ENCODE data around the gene ITGB4.
A peak's percentile ranks its signal among the peaks of the same experiment; 100 is the strongest.

Gene ITGB4

DNA sequence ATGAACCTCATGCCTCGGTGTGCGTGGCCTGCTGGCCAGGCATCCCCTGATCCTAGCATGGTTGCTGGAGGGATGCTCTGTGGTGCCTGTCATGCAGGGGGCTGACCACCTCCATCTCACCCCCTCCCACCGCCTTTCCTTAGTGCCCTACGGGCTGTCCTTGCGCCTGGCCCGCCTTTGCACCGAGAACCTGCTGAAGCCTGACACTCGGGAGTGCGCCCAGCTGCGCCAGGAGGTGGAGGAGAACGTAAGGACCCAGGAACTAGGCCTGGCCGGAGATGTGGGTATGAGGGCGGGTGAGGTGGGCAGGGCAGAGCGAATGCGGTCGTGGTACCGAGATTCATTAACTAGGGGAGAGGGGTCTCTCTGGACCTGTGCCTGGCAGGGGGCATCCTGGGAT, 19.0 kb downstream of the ITGB4 start:
- no peak overlapping the region for H3K4me3 Mint-ChIP-seq
- TF ChIP-seq, protein P1, sequence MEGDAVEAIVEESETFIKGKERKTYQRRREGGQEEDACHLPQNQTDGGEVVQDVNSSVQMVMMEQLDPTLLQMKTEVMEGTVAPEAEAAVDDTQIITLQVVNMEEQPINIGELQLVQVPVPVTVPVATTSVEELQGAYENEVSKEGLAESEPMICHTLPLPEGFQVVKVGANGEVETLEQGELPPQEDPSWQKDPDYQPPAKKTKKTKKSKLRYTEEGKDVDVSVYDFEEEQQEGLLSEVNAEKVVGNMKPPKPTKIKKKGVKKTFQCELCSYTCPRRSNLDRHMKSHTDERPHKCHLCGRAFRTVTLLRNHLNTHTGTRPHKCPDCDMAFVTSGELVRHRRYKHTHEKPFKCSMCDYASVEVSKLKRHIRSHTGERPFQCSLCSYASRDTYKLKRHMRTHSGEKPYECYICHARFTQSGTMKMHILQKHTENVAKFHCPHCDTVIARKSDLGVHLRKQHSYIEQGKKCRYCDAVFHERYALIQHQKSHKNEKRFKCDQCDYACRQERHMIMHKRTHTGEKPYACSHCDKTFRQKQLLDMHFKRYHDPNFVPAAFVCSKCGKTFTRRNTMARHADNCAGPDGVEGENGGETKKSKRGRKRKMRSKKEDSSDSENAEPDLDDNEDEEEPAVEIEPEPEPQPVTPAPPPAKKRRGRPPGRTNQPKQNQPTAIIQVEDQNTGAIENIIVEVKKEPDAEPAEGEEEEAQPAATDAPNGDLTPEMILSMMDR (IDR thresholded peaks at IDR 0.05) = no peak
- no peaks in the 10 kb centered on the region for H3K9me3 Mint-ChIP-seq
- no peaks in the 10 kb centered on the region for H3K4me1 Mint-ChIP-seq
- DNase-seq = no peak
- no peak overlapping the region for H3K27ac Mint-ChIP-seq
- no peaks in the 10 kb centered on the region for H3K36me3 Mint-ChIP-seq (ENCODE audit: low read depth)
- peaks cover 12% of the 10 kb centered on the region for H3K27me3 Mint-ChIP-seq (ENCODE audit: low read depth, poor library complexity)

DNA sequence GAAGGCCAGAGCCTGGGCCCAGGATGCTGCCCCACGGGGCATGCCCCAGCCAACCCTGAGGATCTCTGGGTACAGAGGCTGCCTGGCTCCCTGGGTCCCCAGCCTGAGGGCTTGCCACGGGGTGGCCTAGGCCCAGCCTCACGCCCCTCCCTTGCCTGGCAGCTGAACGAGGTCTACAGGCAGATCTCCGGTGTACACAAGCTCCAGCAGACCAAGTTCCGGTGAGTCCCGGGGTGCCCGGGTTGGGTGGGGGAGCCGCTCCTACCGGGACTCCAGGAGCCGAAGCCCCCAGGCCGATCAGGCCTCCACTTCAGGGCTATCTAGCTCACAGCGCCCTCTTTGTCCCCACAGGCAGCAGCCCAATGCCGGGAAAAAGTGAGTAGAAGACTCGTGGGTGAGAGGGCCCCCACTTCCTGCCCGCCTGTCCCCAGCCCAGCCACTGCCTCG, 19.4 kb downstream of the ITGB4 start:
- H3K9me3 Mint-ChIP-seq = no peaks in the 10 kb centered on the region
- H3K36me3 Mint-ChIP-seq (ENCODE audit: low read depth) = no peaks in the 10 kb centered on the region
- peak overlapping the region; percentile 45 for H3K27ac Mint-ChIP-seq
- H3K27me3 Mint-ChIP-seq (ENCODE audit: low read depth, poor library complexity) = peaks cover 12% of the 10 kb centered on the region
- H3K4me3 Mint-ChIP-seq = no peak overlapping the region
- DNase-seq = no peak
- H3K4me1 Mint-ChIP-seq = no peaks in the 10 kb centered on the region
- TF ChIP-seq, protein P1 (IDR thresholded peaks at IDR 0.05) = no peak

DNA sequence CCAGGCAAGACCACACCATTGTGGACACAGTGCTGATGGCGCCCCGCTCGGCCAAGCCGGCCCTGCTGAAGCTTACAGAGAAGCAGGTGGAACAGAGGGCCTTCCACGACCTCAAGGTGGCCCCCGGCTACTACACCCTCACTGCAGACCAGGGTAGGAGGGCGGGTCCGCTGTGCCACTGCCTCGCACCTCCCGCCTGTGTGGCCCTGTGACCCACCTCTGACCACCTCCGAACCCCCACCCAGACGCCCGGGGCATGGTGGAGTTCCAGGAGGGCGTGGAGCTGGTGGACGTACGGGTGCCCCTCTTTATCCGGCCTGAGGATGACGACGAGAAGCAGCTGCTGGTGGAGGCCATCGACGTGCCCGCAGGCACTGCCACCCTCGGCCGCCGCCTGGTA, 21.1 kb downstream of the ITGB4 start:
- TF ChIP-seq, protein P1 (IDR thresholded peaks at IDR 0.05) = no peak

DNA sequence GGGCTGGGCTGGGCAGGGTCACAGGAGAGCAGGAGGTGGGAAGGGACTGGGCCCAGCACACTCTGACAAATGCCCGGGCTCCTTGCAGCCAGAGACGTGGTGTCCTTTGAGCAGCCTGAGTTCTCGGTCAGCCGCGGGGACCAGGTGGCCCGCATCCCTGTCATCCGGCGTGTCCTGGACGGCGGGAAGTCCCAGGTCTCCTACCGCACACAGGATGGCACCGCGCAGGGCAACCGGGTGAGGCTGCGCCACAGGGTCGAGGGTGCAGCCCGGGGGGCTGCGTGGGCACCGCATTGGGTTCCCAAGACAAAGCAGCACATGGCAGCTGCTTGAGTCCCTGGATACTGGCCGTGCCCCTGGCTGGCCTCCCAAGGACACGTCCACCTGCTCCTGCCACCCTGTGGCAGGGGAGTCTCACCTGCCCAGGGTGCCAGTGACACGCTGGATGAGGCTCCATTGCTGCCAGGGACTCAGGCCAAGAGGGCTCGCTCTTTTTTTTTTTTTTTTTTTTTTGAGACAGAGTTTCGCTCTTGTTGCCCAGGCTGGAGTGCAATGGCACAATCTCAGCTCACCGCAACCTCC, 22.5 kb downstream of the ITGB4 start:
- Mint-ChIP-seq H3K27me3 (ENCODE audit: low read depth, poor library complexity) (peaks cover 6% of the 10 kb centered on the region), H3K4me1 (peaks cover 5% of the 10 kb centered on the region), H3K9me3 (no peaks in the 10 kb centered on the region), H3K4me3 (no peak overlapping the region), H3K27ac (no peak overlapping the region), H3K36me3 (ENCODE audit: low read depth) (no peaks in the 10 kb centered on the region)
- DNase-seq = no peak
- TF ChIP-seq, protein P1 (IDR thresholded peaks at IDR 0.05) = no peak

More for the DNA sequence above, 21.1 kb downstream of the ITGB4 start:
- Mint-ChIP-seq H3K36me3 (ENCODE audit: low read depth) (no peaks in the 10 kb centered on the region), H3K4me1 (no peaks in the 10 kb centered on the region), H3K9me3 (no peaks in the 10 kb centered on the region), H3K27me3 (ENCODE audit: low read depth, poor library complexity) (peaks cover 6% of the 10 kb centered on the region), H3K27ac (no peak overlapping the region), H3K4me3 (no peak overlapping the region)
- DNase-seq = no peak

DNA sequence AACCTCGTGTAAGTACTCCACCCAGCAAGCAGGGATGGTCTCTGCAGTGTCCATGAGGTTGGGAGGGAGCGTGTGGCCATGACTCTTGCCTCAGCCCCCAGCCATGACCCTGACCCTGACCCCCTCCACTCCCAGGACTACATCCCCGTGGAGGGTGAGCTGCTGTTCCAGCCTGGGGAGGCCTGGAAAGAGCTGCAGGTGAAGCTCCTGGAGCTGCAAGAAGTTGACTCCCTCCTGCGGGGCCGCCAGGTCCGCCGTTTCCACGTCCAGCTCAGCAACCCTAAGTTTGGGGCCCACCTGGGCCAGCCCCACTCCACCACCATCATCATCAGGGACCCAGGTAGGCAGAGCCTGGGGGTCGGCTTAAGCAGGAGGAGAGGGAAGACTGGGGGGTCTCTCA, 27.4 kb downstream of the ITGB4 start:
- no peak overlapping the region for H3K4me3 Mint-ChIP-seq
- H3K27ac Mint-ChIP-seq = no peak overlapping the region
- H3K27me3 Mint-ChIP-seq (ENCODE audit: low read depth, poor library complexity) = peaks cover 18% of the 10 kb centered on the region
- TF ChIP-seq, protein P1 (IDR thresholded peaks at IDR 0.05) = no peak
- no peak for DNase-seq
- no peaks in the 10 kb centered on the region for H3K36me3 Mint-ChIP-seq (ENCODE audit: low read depth)
- peaks cover 5% of the 10 kb centered on the region for H3K4me1 Mint-ChIP-seq
- H3K9me3 Mint-ChIP-seq = no peaks in the 10 kb centered on the region
